CD4-positive, alpha-beta T cell treated with Interleukin-17A for 1 hour (primary cell): ENCODE measurements around the gene KCNH6.

ENCODE experiments used
- DNase-seq: peaks from one replicate; pipeline ENCODE4 v3.0.0-alpha.2; 2020

Gene KCNH6

GRCh38 chr17:63489291-63489690 lies 33.9 kb upstream of the KCNH6 start:
- DNase-seq: no peak

- DNase-seq: no peak
Observed at GRCh38 chr17:63490329-63490728, 32.8 kb upstream of the KCNH6 start.

- no peak for DNase-seq
Observed at GRCh38 chr17:63490858-63491400, 32.2 kb upstream of the KCNH6 start.

- DNase-seq: no peak
Observed at GRCh38 chr17:63491413-63491812, 31.7 kb upstream of the KCNH6 start.

- DNase-seq: no peak
Observed at GRCh38 chr17:63491977-63492618, 31.1 kb upstream of the KCNH6 start.

- DNase-seq: no peak
Observed at GRCh38 chr17:63492940-63493339, 30.2 kb upstream of the KCNH6 start.

GRCh38 chr17:63493411-63493810 lies 29.7 kb upstream of the KCNH6 start:
- DNase-seq: no peak

GRCh38 chr17:63494300-63494928 lies 28.7 kb upstream of the KCNH6 start:
- no peak for DNase-seq

- DNase-seq: no peak
Observed at GRCh38 chr17:63495491-63495890, 27.7 kb upstream of the KCNH6 start.

GRCh38 chr17:63496177-63496576 lies 27.0 kb upstream of the KCNH6 start:
- DNase-seq: no peak

GRCh38 chr17:63496663-63497400 lies 26.3 kb upstream of the KCNH6 start:
- DNase-seq: no peak

GRCh38 chr17:63497708-63498483 lies 25.3 kb upstream of the KCNH6 start:
- no peak for DNase-seq

- DNase-seq: no peak
Observed at GRCh38 chr17:63498626-63499195, 24.4 kb upstream of the KCNH6 start.

GRCh38 chr17:63500543-63501390 lies 22.4 kb upstream of the KCNH6 start:
- no peak for DNase-seq

- DNase-seq: no peak
Observed at GRCh38 chr17:63503341-63503705, 19.8 kb upstream of the KCNH6 start.

GRCh38 chr17:63504261-63504660 lies 18.9 kb upstream of the KCNH6 start:
- no peak for DNase-seq

- no peak for DNase-seq
Observed at GRCh38 chr17:63505341-63505740, 17.8 kb upstream of the KCNH6 start.

- no peak for DNase-seq
Observed at GRCh38 chr17:63506627-63507026, 16.5 kb upstream of the KCNH6 start.

GRCh38 chr17:63511331-63511730 lies 11.8 kb upstream of the KCNH6 start:
- no peak for DNase-seq

- DNase-seq: no peak
Observed at GRCh38 chr17:63512388-63512787, 10.8 kb upstream of the KCNH6 start.

GRCh38 chr17:63512896-63513644 lies 10.1 kb upstream of the KCNH6 start:
- no peak for DNase-seq
